Immature natural killer cell (primary cell): ENCODE results near the gene MFAP3. TPM values are rescaled to one million over a fixed set of nuclear protein-coding genes. Genes with fewer than 3 reads are reported as not detected.
A peak's percentile ranks its signal among the peaks of the same experiment; 100 is the strongest.
"Not testable (repeated sequence)": the region's sequence is repeated elsewhere in the genome, so short reads cannot be mapped to it uniquely, and the experiment has no call there.

Experiments used
- DNase-seq, 3 donors: peaks; one replicate each; pipeline ENCODE4 v3.0.0; 2022; ENCODE audit warnings: mixed read lengths in 1 of 3
- H3K27ac Mint-ChIP-seq, 6 donors: one replicate each; pipeline ENCODE4 v1.8.0; 2020; ENCODE audit warnings: mixed read lengths in 6 of 6, mild to moderate bottlenecking in 5 of 6, inconsistent platforms in 4 of 6, moderate library complexity in 3 of 6
- H3K27me3 Mint-ChIP-seq, 3 donors: one replicate each; pipeline ENCODE4 v1.8.0; 2020 to 2021; ENCODE audit warnings: low read depth in 3 of 3, mild to moderate bottlenecking in 3 of 3, mixed read lengths in 3 of 3, moderate library complexity in 3 of 3, inconsistent platforms in 1 of 3
- H3K36me3 Mint-ChIP-seq, 3 donors: one replicate each; pipeline ENCODE4 v1.8.0; 2020; ENCODE audit warnings: mixed read lengths in 3 of 3, inconsistent platforms in 2 of 3, mild to moderate bottlenecking in 2 of 3
- H3K4me1 Mint-ChIP-seq, 2 donors: one replicate each; pipeline ENCODE4 v1.8.0; 2020; ENCODE audit warnings: inconsistent platforms in 2 of 2, mild to moderate bottlenecking in 2 of 2, mixed read lengths in 2 of 2, moderate library complexity in 1 of 2
- H3K4me3 Mint-ChIP-seq, 5 donors: one replicate each; pipeline ENCODE4 v1.8.0; 2020; ENCODE audit warnings: mild to moderate bottlenecking in 5 of 5, mixed read lengths in 5 of 5, inconsistent platforms in 3 of 5, moderate library complexity in 3 of 5
- H3K9me3 Mint-ChIP-seq, 6 donors: one replicate each; pipeline ENCODE4 v1.8.0; 2020; ENCODE audit warnings: mild to moderate bottlenecking in 6 of 6, mixed read lengths in 6 of 6, inconsistent platforms in 4 of 6, moderate library complexity in 3 of 6
- polyA plus RNA-seq, 3 donors: library from polyadenylated mRNA; unstranded; fragments of 300-500 nt; fragmentation: Illumina TruSeq; gene quantifications; one replicate each; pipeline ENCODE4 v1.2.3, GENCODE V29; 2021

MFAP3 gene
- 10 to 100 TPM in 1 of 3 donors, 1 to 10 TPM in 2; 4.6 to 14.1 (median 6.0) TPM for polyA plus RNA-seq

- Mint-ChIP-seq H3K4me1 (peaks cover 49 to 64% of the 10 kb centered on the region in 2 donors), H3K27me3 (peaks cover 0 to 10% (median 9%) of the 10 kb centered on the region in 3 donors), H3K27ac (peak within 1 kb of the TSS; percentile 95 to 99 (median 96)), H3K9me3 (no peaks in the 10 kb centered on the region), H3K36me3 (peaks cover 0 to 3% (median 3%) of the 10 kb centered on the region in 3 donors), H3K4me3 (peak within 1 kb of the TSS; percentile 95 to 98 (median 98))
- DNase-seq, result peak; percentile 86 to 89 (median 89)
These were observed at the start of gene MFAP3, which contains the start of gene FAM114A2 for GRCh38 chr5:154038707-154039457. Gene MFAP3 (plus strand): TSS chr5:154038967. CDS start chr5:154049723, 10,756 bp downstream. Gene FAM114A2 (minus strand): TSS chr5:154038910. CDS start chr5:154034953, 3,957 bp downstream.

DNA sequence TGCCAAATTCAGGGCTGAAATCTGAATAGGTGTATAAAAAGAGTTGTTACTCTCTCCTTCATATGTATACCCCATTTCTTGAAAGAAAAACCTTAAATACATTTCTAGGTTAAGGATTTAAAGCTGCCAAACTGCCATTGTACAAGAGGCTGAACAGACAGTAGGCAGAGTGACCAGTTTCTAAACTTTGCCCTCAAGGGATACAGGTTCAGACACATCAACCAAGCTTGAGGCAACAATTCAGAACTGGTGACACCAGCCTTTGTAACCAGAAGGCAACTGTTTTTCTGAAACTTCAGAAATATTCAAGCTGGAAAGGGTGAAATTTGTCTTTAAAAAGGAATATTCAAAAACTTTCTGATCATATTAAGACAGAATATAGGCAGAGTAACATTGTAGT, 47.6 kb upstream of the MFAP3 start:
- H3K27me3 Mint-ChIP-seq, result peaks cover 0 to 2% (median 0%) of the 10 kb centered on the region in 3 donors
- no peak overlapping the region for H3K27ac Mint-ChIP-seq
- no peaks in the 10 kb centered on the region for H3K9me3 Mint-ChIP-seq
- H3K4me1 Mint-ChIP-seq, result no peaks in the 10 kb centered on the region
- H3K4me3 Mint-ChIP-seq, result no peak overlapping the region
- peaks cover 35 to 44% (median 43%) of the 10 kb centered on the region in 3 donors for H3K36me3 Mint-ChIP-seq
- DNase-seq, result no peak

DNA sequence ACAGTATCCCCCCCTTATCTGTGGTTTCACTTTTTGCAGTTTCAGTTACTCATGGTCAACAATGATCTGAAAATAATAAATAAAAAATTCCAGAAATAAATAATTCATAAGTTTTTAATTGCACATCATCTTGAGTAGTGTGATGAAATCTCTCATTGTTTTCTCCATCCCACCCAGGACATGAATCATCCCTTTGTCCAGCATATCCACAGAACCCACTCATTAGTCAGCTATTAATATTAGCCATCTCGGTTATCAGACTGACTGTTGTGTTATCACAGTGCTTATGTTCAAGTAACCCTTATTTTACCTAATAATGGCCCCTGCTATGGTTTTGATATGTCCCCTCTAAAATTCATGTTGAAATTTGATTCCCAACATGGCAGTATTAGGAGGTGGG, 40.8 kb upstream of the MFAP3 start:
- no peaks in the 10 kb centered on the region for H3K4me1 Mint-ChIP-seq
- H3K4me3 Mint-ChIP-seq, result no peak overlapping the region
- peaks cover 47 to 51% (median 49%) of the 10 kb centered on the region in 3 donors for H3K36me3 Mint-ChIP-seq
- H3K27me3 Mint-ChIP-seq, result no peaks in the 10 kb centered on the region
- DNase-seq, result no peak
- no peaks in the 10 kb centered on the region for H3K9me3 Mint-ChIP-seq
- H3K27ac Mint-ChIP-seq, result no peak overlapping the region

DNA sequence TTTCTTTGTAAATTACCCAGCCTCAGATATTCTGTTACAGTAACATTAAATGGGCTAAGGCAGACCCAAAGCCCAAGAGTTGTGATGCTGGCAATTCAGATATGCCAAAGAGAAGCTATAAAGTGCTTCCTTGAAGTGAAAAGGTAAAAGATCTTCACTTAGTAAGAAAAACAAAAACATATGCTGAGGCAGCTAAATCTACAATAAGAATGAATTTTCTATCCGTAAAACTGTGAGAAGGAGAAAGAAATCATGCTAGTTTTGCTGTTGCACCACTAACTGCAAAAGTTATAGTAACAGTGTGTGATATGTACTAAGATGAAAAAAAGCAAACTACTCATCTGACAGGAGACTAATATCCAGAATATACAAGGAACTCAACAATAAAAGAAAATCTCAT, 40.0 kb upstream of the MFAP3 start:
- Mint-ChIP-seq H3K27me3 (no peaks in the 10 kb centered on the region), H3K36me3 (peaks cover 45 to 51% (median 47%) of the 10 kb centered on the region in 3 donors), H3K9me3 (no peaks in the 10 kb centered on the region), H3K27ac (no peak overlapping the region), H3K4me3 (no peak overlapping the region), H3K4me1 (no peaks in the 10 kb centered on the region)
- DNase-seq, result no peak

- H3K27ac Mint-ChIP-seq, result no peak overlapping the region
- H3K4me1 Mint-ChIP-seq, result no peaks in the 10 kb centered on the region
- peaks cover 39 to 44% (median 40%) of the 10 kb centered on the region in 3 donors for H3K36me3 Mint-ChIP-seq
- DNase-seq, result no peak
- no peaks in the 10 kb centered on the region for H3K9me3 Mint-ChIP-seq
- H3K4me3 Mint-ChIP-seq, result no peak overlapping the region
- no peaks in the 10 kb centered on the region for H3K27me3 Mint-ChIP-seq
These were observed 38.8 kb upstream of the MFAP3 start for GRCh38 chr5:153999995-154000394.

DNA sequence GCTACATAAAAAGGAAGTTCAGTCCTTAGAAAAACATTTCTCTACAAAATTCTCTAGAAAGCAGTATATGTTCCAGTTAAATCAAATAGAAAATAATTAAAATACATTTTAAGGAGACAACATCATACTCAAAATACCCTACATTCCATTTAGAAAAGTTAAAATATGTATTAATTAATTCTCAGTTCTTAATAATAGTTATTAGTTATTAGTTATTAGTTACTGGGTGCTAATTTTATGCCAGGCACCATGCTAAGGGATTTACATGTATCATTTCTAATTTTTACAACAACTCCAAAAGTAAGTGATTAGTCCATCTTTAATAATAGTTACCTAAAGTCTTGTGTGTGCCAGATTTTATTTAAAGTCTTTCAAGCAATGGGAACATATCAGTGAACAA, 38.1 kb upstream of the MFAP3 start:
- no peak overlapping the region for H3K27ac Mint-ChIP-seq
- H3K9me3 Mint-ChIP-seq, result no peaks in the 10 kb centered on the region
- no peaks in the 10 kb centered on the region for H3K4me1 Mint-ChIP-seq
- no peak for DNase-seq
- no peak overlapping the region for H3K4me3 Mint-ChIP-seq
- no peaks in the 10 kb centered on the region for H3K27me3 Mint-ChIP-seq
- peaks cover 36 to 42% (median 38%) of the 10 kb centered on the region in 3 donors for H3K36me3 Mint-ChIP-seq

- no peak for DNase-seq
- no peak overlapping the region for H3K27ac Mint-ChIP-seq
- H3K36me3 Mint-ChIP-seq, result peaks cover 38 to 40% (median 38%) of the 10 kb centered on the region in 3 donors
- H3K27me3 Mint-ChIP-seq, result no peaks in the 10 kb centered on the region
- H3K9me3 Mint-ChIP-seq, result no peaks in the 10 kb centered on the region
- H3K4me1 Mint-ChIP-seq, result no peaks in the 10 kb centered on the region
- H3K4me3 Mint-ChIP-seq, result no peak overlapping the region
These were observed 36.7 kb upstream of the MFAP3 start for GRCh38 chr5:154002093-154002492.

- Mint-ChIP-seq H3K36me3 (peaks cover 33 to 37% (median 34%) of the 10 kb centered on the region in 3 donors), H3K27me3 (peaks cover 0 to 2% (median 0%) of the 10 kb centered on the region in 3 donors), H3K27ac (no peak overlapping the region), H3K9me3 (no peaks in the 10 kb centered on the region), H3K4me1 (no peaks in the 10 kb centered on the region), H3K4me3 (no peak overlapping the region)
- no peak for DNase-seq
These were observed 36.2 kb upstream of the MFAP3 start for GRCh38 chr5:154002511-154003020.

- peaks cover 0 to 2% (median 0%) of the 10 kb centered on the region in 3 donors for H3K27me3 Mint-ChIP-seq
- peaks cover 23 to 28% (median 25%) of the 10 kb centered on the region in 3 donors for H3K36me3 Mint-ChIP-seq
- H3K4me1 Mint-ChIP-seq, result no peaks in the 10 kb centered on the region
- H3K9me3 Mint-ChIP-seq, result no peaks in the 10 kb centered on the region
- H3K4me3 Mint-ChIP-seq, result no peak overlapping the region
- no peak overlapping the region for H3K27ac Mint-ChIP-seq
- DNase-seq, result no peak
These were observed 33.1 kb upstream of the MFAP3 start for GRCh38 chr5:154005648-154006047.

- DNase-seq, result no peak
- Mint-ChIP-seq H3K4me1 (no peaks in the 10 kb centered on the region), H3K4me3 (no peak overlapping the region), H3K27me3 (peaks cover 0 to 2% (median 0%) of the 10 kb centered on the region in 3 donors), H3K27ac (no peak overlapping the region), H3K36me3 (peaks cover 31 to 52% (median 32%) of the 10 kb centered on the region in 3 donors), H3K9me3 (no peaks in the 10 kb centered on the region)
These were observed 28.1 kb upstream of the MFAP3 start for GRCh38 chr5:154010660-154011059.

GRCh38 chr5:154015071-154015693, 23.6 kb upstream of the MFAP3 start:
- peaks cover 36 to 75% (median 49%) of the 10 kb centered on the region in 3 donors for H3K36me3 Mint-ChIP-seq
- no peak overlapping the region for H3K27ac Mint-ChIP-seq
- no peak overlapping the region for H3K4me3 Mint-ChIP-seq
- peaks cover 2 to 19% of the 10 kb centered on the region in 2 donors for H3K4me1 Mint-ChIP-seq
- H3K9me3 Mint-ChIP-seq, result no peaks in the 10 kb centered on the region
- H3K27me3 Mint-ChIP-seq, result peaks cover 0 to 2% (median 0%) of the 10 kb centered on the region in 3 donors
- no peak for DNase-seq

DNA sequence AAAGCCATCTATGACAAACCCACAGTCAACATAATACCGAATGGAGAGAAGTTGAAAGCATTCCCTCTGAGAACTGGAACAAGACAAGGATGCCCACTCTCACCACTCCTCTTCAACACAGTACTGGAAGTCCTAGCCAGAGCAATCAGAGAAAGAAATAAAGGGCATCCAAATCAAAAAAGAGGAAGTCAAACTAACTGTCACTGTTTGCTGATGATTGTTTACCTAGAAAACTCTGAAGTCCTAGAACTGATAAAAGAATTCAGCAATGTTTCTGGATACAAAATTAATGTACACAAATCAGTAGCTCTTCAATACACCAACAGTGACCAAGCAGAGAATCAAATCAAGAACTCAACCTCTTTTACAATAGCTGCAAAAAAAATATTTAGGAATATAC, 19.8 kb upstream of the MFAP3 start:
- not testable (repeated sequence) for H3K4me3 Mint-ChIP-seq, DNase-seq, H3K9me3 Mint-ChIP-seq, H3K27ac Mint-ChIP-seq, H3K27me3 Mint-ChIP-seq
- H3K4me1 Mint-ChIP-seq, result peaks cover 2 to 19% of the 10 kb centered on the region in 2 donors
- peaks cover 47 to 90% (median 64%) of the 10 kb centered on the region in 3 donors for H3K36me3 Mint-ChIP-seq

DNA sequence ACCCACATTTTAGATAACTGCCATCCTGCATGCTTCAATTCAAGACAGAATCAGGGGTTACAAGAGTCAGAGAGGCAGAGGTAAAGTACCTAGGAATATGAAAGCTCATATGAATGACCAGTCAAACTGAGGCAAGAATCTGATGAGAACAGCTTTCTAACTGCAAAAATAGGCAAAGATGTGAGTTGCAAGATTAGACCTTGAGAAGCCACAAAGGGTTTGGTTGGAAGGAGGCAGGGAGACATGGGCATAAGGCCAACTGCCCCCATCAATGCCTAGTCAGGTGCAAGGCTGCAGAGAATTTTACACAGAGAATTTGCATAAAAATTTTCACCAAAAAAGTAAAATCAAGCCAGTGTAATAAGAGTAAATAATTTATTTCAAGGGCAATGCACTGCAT, 12.8 kb upstream of the MFAP3 start:
- Mint-ChIP-seq H3K4me1 (no peaks in the 10 kb centered on the region), H3K27me3 (no peaks in the 10 kb centered on the region), H3K4me3 (no peak overlapping the region), H3K36me3 (peaks cover 28 to 47% (median 44%) of the 10 kb centered on the region in 3 donors), H3K9me3 (no peaks in the 10 kb centered on the region), H3K27ac (no peak overlapping the region)
- no peak for DNase-seq

DNA sequence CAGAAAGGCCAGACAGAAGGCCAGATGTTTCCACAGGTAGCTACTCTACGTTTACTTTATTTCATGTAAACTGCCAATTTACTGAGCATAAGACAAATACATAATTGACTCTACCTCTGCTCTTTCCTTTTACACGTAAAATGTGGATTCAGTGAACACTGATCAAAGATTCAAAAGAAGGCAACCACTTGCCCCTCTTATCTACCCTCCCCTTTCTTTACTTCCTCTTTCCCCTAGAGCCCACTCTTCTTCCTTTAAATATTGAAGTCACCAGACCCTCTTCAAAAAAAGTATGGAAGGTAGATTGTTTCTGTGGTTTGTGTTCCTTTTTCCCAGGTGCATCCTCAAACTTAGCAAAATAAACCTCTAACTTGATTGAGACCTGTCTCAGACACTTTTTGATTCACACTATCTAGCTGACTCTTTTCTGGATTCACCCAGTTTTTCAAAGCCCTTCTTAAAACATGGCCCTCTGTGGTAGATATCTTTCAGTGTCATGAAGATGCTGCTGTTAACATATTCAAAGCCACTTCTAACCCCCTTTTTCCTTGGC, 6.8 kb upstream of the MFAP3 start:
- Mint-ChIP-seq H3K27me3 (no peaks in the 10 kb centered on the region), H3K4me3 (no peak overlapping the region), H3K4me1 (peaks cover 3 to 5% of the 10 kb centered on the region in 2 donors), H3K27ac (no peak overlapping the region), H3K9me3 (no peaks in the 10 kb centered on the region), H3K36me3 (peaks cover 24 to 41% (median 27%) of the 10 kb centered on the region in 3 donors)
- no peak for DNase-seq
